Fibroblast of mammary gland (primary cell): ENCODE results near the gene SNX30.

Experiments used
- DNase-seq: peaks from one replicate; pipeline ENCODE4 v3.0.0-alpha.2; 2010; ENCODE audit warnings: low read depth
- H3K4me3 ChIP-seq: 2 replicates; pipeline ENCODE4 v1.5.1; 2011; ENCODE audit warnings: low read depth, mild to moderate bottlenecking, low read length, moderate library complexity; ENCODE audit not compliant: control insufficient read depth
- TF ChIP-seq, protein P1 (sequence below): conservative IDR thresholded peaks from 2 replicates; pipeline ENCODE4 v1.5.1; 2011; ENCODE audit warnings: low read depth, low read length, inconsistent platforms; ENCODE audit not compliant: control insufficient read depth, insufficient read depth

The SNX30 gene

GRCh38 chr9:112728401-112728800 is 22.2 kb upstream of the SNX30 start:
- TF ChIP-seq, protein P1, sequence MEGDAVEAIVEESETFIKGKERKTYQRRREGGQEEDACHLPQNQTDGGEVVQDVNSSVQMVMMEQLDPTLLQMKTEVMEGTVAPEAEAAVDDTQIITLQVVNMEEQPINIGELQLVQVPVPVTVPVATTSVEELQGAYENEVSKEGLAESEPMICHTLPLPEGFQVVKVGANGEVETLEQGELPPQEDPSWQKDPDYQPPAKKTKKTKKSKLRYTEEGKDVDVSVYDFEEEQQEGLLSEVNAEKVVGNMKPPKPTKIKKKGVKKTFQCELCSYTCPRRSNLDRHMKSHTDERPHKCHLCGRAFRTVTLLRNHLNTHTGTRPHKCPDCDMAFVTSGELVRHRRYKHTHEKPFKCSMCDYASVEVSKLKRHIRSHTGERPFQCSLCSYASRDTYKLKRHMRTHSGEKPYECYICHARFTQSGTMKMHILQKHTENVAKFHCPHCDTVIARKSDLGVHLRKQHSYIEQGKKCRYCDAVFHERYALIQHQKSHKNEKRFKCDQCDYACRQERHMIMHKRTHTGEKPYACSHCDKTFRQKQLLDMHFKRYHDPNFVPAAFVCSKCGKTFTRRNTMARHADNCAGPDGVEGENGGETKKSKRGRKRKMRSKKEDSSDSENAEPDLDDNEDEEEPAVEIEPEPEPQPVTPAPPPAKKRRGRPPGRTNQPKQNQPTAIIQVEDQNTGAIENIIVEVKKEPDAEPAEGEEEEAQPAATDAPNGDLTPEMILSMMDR, result no peak
- DNase-seq, result no peak

DNA sequence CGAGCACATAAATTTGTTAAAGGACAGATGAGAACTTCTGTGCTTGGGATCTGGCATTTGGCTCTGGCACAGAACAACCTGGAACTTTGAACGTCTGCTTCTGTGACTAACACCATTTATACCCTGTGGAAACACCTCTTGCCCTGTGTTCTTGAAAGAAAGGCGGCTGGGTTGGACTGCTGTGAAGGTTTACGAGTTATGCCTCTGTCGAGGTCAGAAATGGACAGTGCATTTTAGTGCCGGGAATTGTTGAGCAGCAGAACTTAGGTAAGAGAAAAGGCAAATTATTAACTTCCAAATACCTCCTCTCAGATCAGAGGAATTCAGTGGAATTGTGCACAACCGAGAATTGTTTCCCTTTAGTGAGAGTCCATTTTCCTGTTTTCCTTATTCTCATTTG is 18.6 kb upstream of the SNX30 start:
- DNase-seq, result no peak
- no peak overlapping the region for H3K4me3 ChIP-seq
- TF ChIP-seq, protein P1, result no peak

More at GRCh38 chr9:112728401-112728800, 22.2 kb upstream of the SNX30 start:
- H3K4me3 ChIP-seq, result no peak overlapping the region

DNA sequence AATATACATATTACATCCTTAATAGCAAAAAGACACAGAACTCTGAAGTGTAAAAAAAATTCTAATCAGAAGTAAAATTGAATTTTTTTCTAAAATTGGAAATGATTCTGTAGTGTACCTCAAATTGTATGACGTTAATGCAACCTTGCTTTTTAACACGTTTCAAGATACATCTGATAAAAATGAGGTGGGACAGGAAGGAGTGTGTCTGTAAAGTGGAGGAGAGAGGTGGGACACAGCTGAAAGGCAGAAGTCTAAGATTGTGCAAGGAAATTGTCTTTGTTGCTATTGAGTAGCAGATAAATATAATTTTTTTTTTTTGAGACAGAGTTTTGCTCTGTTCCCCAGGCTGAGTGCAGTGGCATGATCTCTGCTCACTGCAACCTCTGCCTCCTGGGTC is 15.7 kb upstream of the SNX30 start:
- no peak for DNase-seq
- TF ChIP-seq, protein P1, result no peak
- no peak overlapping the region for H3K4me3 ChIP-seq

DNA sequence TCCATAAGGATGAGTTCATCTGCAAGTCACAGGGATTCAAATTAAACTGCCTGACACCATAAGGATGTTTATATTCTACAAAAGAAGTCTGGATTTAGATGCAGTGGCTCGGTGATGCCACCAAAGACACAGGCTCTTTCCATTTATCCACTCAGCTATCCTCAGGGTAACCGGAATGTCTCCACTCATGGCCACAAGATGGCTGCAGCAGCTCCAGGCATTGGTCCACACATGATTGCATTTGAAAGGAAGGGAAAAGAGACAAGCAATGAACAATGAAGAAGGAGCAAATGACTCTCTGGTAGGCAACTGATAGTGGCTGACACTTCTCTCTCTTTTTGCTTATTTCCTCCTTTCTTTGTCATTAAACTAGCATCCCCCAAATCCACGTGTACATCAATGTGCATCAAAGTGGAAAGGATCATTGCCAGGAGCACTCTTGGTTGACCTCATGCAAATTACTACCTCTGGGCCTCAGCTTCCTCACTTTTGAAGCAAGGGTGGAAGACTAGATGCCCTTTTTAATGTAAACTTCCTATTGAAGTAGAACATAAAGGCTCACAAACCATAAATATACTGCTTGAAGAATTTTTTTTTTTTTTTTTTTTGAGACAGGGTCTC is 7.2 kb upstream of the SNX30 start:
- TF ChIP-seq, protein P1, result peak; percentile 23
- DNase-seq, result no peak
- no peak overlapping the region for H3K4me3 ChIP-seq

GRCh38 chr9:112744177-112744576 is 6.4 kb upstream of the SNX30 start:
- DNase-seq, result no peak
- TF ChIP-seq, protein P1, result no peak

DNA sequence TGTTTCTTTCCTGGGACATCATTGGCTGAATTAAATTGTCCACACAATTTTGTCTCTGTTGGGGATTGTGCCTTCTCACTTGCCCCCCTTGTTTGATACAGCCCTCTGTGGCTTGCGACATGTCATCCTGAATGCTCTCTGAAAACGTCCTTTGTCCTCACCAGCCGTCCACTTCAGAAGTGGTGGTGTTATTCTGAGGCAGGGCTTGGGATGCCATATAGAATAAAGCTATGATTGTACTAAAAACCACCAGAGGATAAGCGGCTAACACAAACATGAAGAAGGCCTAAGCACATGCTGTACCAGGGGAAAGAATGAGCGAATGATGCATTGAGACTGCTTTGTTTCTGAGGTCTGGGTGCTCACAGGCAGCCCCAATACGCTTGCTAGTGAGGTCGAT is 3.5 kb upstream of the SNX30 start:
- no peak for DNase-seq
- TF ChIP-seq, protein P1, result no peak
- H3K4me3 ChIP-seq, result no peak overlapping the region

More at GRCh38 chr9:112744177-112744576, 6.4 kb upstream of the SNX30 start:
- H3K4me3 ChIP-seq, result no peak overlapping the region

GRCh38 chr9:112750764-112751055 is 150 bp downstream of the SNX30 start:
- TF ChIP-seq, protein P1, result no peak
- peak overlapping the region; percentile 77 for H3K4me3 ChIP-seq
- DNase-seq, result no peak
